OCI-LY7 (cell line): Measurements from ENCODE around the gene MPV17. TPM values are rescaled to one million over a fixed set of nuclear protein-coding genes. Genes with fewer than 3 reads are reported as not detected.

Source experiments
- BruUV-seq: library from RNA; stranded (reverse); fragments of 400-500 nt; replicated peaks from 2 replicates; lab custom pipeline; 2021; lab: Mats Ljungman, UMichigan
- CTCF ChIA-PET: fragments of 300-600 bp; sonication (Branson Sonifier 250); formaldehyde crosslinking; loops from one replicate; lab custom pipeline; 2022; ENCODE audit warnings: antibody characterized with exemption; ENCODE audit not compliant: unreplicated experiment; lab: Charles Lee
- POLR2A ChIA-PET: fragments of 300-600 bp; sonication (Branson Sonifier 250); formaldehyde crosslinking; loops from one replicate; lab custom pipeline; 2022; ENCODE audit warnings: antibody characterized with exemption; lab: Charles Lee
- DNase-seq: peaks from one replicate; pipeline ENCODE4 v3.0.0-alpha.2; 2015; ENCODE audit warnings: low spot score
- H2AFZ ChIP-seq: fragments of 200-600 bp; sonication (generic), shearing (Covaris generic); 2 replicates; pipeline ENCODE4 v1.6.1; 2014; ENCODE audit warnings: mild to moderate bottlenecking, antibody characterized with exemption, low read length, moderate library complexity
- H3K27ac ChIP-seq: fragments of 200-600 bp; sonication (generic); 2 replicates; pipeline ENCODE4 v1.5.1; 2014; ENCODE audit warnings: mixed run types, low read depth, mild to moderate bottlenecking, moderate library complexity, low read length, inconsistent platforms; ENCODE audit not compliant: poor library complexity, severe bottlenecking
- H3K36me3 ChIP-seq: fragments of 200-600 bp; sonication (generic); 2 replicates; pipeline ENCODE4 v1.6.1; 2014; ENCODE audit warnings: mild to moderate bottlenecking, antibody characterized with exemption, low read length, moderate library complexity, mixed read lengths; ENCODE audit not compliant: insufficient read depth
- H3K4me1 ChIP-seq: fragments of 200-600 bp; sonication (generic); 2 replicates; pipeline ENCODE4 v1.5.1; 2014; ENCODE audit warnings: mild to moderate bottlenecking, low read length; ENCODE audit not compliant: insufficient read depth, poor library complexity, severe bottlenecking
- H3K4me2 ChIP-seq: fragments of 200-600 bp; sonication (generic); 2 replicates; pipeline ENCODE4 v1.6.1; 2014; ENCODE audit warnings: mild to moderate bottlenecking, low read length
- H3K4me3 ChIP-seq: fragments of 200-600 bp; sonication (generic); 2 replicates; pipeline ENCODE4 v1.5.1; 2014; ENCODE audit warnings: mild to moderate bottlenecking, low read depth, low read length; ENCODE audit not compliant: poor library complexity, severe bottlenecking
- H3K79me2 ChIP-seq: fragments of 200-600 bp; sonication (generic); 2 replicates; pipeline ENCODE4 v1.6.1; 2016; ENCODE audit warnings: low read depth, mild to moderate bottlenecking, low read length, moderate library complexity, mixed read lengths; ENCODE audit not compliant: insufficient read depth
- H3K9me2 ChIP-seq: fragments of 200-600 bp; sonication (generic); 2 replicates; pipeline ENCODE4 v1.6.1; 2016; ENCODE audit warnings: mild to moderate bottlenecking, low read length, mixed read lengths; ENCODE audit not compliant: insufficient read depth
- H3K9me3 ChIP-seq: fragments of 200-600 bp; sonication (generic); 2 replicates; pipeline ENCODE4 v1.6.1; 2014; ENCODE audit warnings: mild to moderate bottlenecking, mixed run types, low read length, mixed read lengths
- H4K20me1 ChIP-seq: fragments of 200-600 bp; sonication (generic); 2 replicates; pipeline ENCODE4 v1.6.1; 2014; ENCODE audit warnings: mild to moderate bottlenecking, antibody characterized with exemption, low read length, moderate library complexity, mixed read lengths; ENCODE audit not compliant: insufficient read depth
- EZH2phosphoT487 ChIP-seq: fragments of 200-600 bp; sonication (generic); IDR thresholded peaks from 2 replicates; pipeline ENCODE4 v1.6.1; 2018; ENCODE audit warnings: low read depth, borderline replicate concordance, mild to moderate bottlenecking, mixed run types, antibody characterized with exemption, low read length, moderate library complexity, mixed read lengths
- intact Hi-C: fragments of 100-400 bp; cut with micrococcal nuclease; formaldehyde crosslinking; loops from one replicate; pipeline ENCODE4 v1.10.0; 2022; ENCODE audit not compliant: unreplicated experiment
- total RNA-seq, 2 experiments: library from RNA; depleted of rRNA in 1 of 2; stranded (reverse); fragments of >200 nt in 1 of 2; shearing (Covaris generic) in 1 of 2; gene quantifications; 2 replicates each; pipeline ENCODE4 v1.2.3, GENCODE V29; 2014 to 2022
- TF ChIP-seq, protein P1 (sequence below): fragments of 200-600 bp; sonication (generic); conservative IDR thresholded peaks from 2 replicates; pipeline ENCODE4 v1.5.1; 2014; ENCODE audit warnings: mild to moderate bottlenecking, antibody characterized with exemption, low read length, moderate library complexity, mixed read lengths

MPV17 gene
- total RNA-seq, 2 experiments from 2014 or later, result 63.9 to 109 TPM

DNA sequence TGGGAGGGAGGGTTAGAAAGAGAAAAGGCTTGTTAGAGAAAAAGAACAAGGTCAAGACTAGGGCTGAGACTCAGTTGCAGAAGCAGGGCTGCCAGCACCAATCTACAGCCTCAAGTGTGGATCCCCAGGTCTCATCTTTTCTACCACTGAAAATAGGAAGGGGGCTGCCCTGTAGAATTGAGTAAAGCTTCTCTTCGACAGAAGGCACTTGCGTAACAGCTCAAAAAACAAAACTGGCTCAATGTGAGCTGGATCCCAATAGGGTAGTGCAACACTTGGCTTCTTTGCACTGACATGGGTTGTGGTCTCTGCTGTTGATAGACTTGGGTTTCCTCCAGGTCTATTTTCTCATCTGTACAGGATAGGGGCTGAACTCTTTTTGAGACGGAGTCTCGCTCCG, 1.8 kb upstream of the MPV17 start:
- Histone ChIP-seq H3K4me2 (no peak overlapping the region), H4K20me1 (no peaks in the 10 kb centered on the region), H3K27ac (no peak overlapping the region), H3K9me2 (no peaks in the 10 kb centered on the region), H3K36me3 (peaks cover 41% of the 10 kb centered on the region), H3K4me1 (peaks cover 16% of the 10 kb centered on the region), H3K4me3 (no peak overlapping the region), H3K79me2 (peaks cover 24% of the 10 kb centered on the region; the same call in 1 of the 2 replicates), H2AFZ (no peak overlapping the region), H3K9me3 (no peaks in the 10 kb centered on the region)
- ChIA-PET CTCF (no interaction called here), POLR2A (interaction anchor here (1.9 kb wide), 1 partner anchor 22 kb away, joined by 4 read pairs; no protein-coding TSS in a partner anchor)
- BruUV-seq, result no TSS peak
- intact Hi-C loops, result loop anchor here (5.0 kb wide), 1 partner anchor 33 kb away; the partner anchor contains the start of gene GTF3C2
- TF ChIP-seq EZH2phosphoT487, result no peak
- TF ChIP-seq, protein P1, sequence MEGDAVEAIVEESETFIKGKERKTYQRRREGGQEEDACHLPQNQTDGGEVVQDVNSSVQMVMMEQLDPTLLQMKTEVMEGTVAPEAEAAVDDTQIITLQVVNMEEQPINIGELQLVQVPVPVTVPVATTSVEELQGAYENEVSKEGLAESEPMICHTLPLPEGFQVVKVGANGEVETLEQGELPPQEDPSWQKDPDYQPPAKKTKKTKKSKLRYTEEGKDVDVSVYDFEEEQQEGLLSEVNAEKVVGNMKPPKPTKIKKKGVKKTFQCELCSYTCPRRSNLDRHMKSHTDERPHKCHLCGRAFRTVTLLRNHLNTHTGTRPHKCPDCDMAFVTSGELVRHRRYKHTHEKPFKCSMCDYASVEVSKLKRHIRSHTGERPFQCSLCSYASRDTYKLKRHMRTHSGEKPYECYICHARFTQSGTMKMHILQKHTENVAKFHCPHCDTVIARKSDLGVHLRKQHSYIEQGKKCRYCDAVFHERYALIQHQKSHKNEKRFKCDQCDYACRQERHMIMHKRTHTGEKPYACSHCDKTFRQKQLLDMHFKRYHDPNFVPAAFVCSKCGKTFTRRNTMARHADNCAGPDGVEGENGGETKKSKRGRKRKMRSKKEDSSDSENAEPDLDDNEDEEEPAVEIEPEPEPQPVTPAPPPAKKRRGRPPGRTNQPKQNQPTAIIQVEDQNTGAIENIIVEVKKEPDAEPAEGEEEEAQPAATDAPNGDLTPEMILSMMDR, result no peak
- DNase-seq, result no peak

DNA sequence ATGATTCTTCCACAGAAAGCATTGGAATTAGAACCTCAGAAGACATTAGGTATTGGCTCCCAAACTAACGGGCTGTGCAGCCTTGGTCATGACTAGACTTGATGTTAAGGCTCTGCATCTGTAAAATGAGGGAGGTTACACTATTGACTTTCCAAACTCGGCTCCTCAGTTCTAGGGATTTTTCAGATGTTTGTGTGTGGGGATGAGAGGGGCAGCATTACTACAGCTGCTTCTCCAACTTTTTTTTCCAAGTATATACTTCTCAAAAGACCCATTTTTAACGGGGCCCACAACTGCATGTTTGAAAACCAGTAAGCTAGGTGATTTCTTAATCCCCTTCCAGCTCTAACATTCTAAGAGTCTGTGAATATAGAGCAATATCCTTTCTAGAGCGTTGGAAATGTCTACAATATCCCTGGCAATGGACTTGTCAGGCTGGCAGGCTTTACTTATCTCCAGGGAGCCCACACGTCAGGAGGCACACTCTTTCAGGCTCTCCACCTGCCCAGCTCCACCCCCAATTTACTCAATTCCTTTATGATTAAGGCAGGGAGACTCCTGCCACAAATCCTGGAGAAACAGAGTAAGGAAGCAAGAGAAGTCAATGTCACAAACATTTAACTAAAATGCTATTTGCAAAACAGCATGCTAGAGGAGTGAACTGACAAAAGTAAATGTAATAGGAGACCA, 844 bp upstream of the MPV17 start:
- Histone ChIP-seq H3K4me3 (peak overlapping the region; percentile 84), H3K9me2 (no peaks in the 10 kb centered on the region), H3K9me3 (no peaks in the 10 kb centered on the region), H3K27ac (peak overlapping the region; percentile 58), H3K4me2 (peak overlapping the region; percentile 91), H3K36me3 (peaks cover 32% of the 10 kb centered on the region), H3K4me1 (peaks cover 16% of the 10 kb centered on the region), H4K20me1 (no peaks in the 10 kb centered on the region), H2AFZ (peak overlapping the region; percentile 77), H3K79me2 (peaks cover 24% of the 10 kb centered on the region; the same call in 1 of the 2 replicates)
- BruUV-seq, result no TSS peak
- intact Hi-C loops, result loop anchor here (2.0 to 5.0 kb wide), 2 partner anchors 34 to 47 kb away; partner anchors contain the start of genes EIF2B4, GTF3C2 and SNX17
- no peak for DNase-seq
- ChIA-PET POLR2A (interaction anchor here (0.5 to 1.4 kb wide), 5 partner anchors 8 to 1064 kb away, joined by 3 to 5 read pairs (median 4); partner anchors contain the start of gene ZNF513), CTCF (interaction anchor here (1.2 kb wide), 1 partner anchor 46 kb away, joined by 4 read pairs; no protein-coding TSS in a partner anchor)
- TF ChIP-seq EZH2phosphoT487, result no peak
- TF ChIP-seq, protein P1, result no peak
